Activated naive CD4-positive, alpha-beta T cell treated with anti-CD3 and anti-CD28 coated beads, Interleukin-2, amount 50 U/mL, for 72 hours (primary cell): Measurements from ENCODE around the gene DEAF1. TPM values are rescaled to one million over a fixed set of nuclear protein-coding genes. Genes with fewer than 3 reads are reported as not detected.
"Not testable (repeated sequence)": the region's sequence is repeated elsewhere in the genome, so short reads cannot be mapped to it uniquely, and the experiment has no call there.

ENCODE experiments used
- ATAC-seq, 2 donors: fragments of 150-1000 bp; cut with Tn5 transposase; 2 replicates each; pipeline ENCODE4 v1.10.0; 2021; ENCODE audit warnings: mild to moderate bottlenecking in 2 of 2, moderate library complexity in 2 of 2
- DNase-seq, 2 donors: peaks; one replicate each; pipeline ENCODE4 v3.0.0; 2021 to 2022; ENCODE audit warnings: low spot score in 2 of 2
- H3K27ac Mint-ChIP-seq, 2 donors: one replicate each; pipeline ENCODE4 v1.8.0; 2022; ENCODE audit warnings: mild to moderate bottlenecking in 2 of 2, mixed read lengths in 2 of 2
- H3K36me3 Mint-ChIP-seq, 2 donors: one replicate each; pipeline ENCODE4 v1.8.0; 2022; ENCODE audit warnings: mixed read lengths in 2 of 2
- H3K9me3 Mint-ChIP-seq, 2 donors: one replicate each; pipeline ENCODE4 v1.8.0; 2022; ENCODE audit warnings: mixed read lengths in 2 of 2
- total RNA-seq, 2 donors: library from RNA; stranded (reverse); gene quantifications; one replicate each; pipeline ENCODE4 v1.2.3, GENCODE V29; 2022

DEAF1 gene
- total RNA-seq, 2 donors from 2014 or later: 50.9 to 63.5 TPM

GRCh38 chr11:693415-693831 is 1.6 kb downstream of the DEAF1 start:
- no peak for ATAC-seq
- H3K27ac Mint-ChIP-seq: peak overlapping the region; percentile 81 to 95
- peaks cover 7 to 11% of the 10 kb centered on the region in 2 donors for H3K36me3 Mint-ChIP-seq

GRCh38 chr11:692824-693414 is 2.1 kb downstream of the DEAF1 start:
- no peak for DNase-seq
- peaks cover 7 to 12% of the 10 kb centered on the region in 2 donors for H3K36me3 Mint-ChIP-seq
- no peak for ATAC-seq

More at GRCh38 chr11:693415-693831, 1.6 kb downstream of the DEAF1 start:
- DNase-seq: no peak
- no peaks in the 10 kb centered on the region for H3K9me3 Mint-ChIP-seq

DNA sequence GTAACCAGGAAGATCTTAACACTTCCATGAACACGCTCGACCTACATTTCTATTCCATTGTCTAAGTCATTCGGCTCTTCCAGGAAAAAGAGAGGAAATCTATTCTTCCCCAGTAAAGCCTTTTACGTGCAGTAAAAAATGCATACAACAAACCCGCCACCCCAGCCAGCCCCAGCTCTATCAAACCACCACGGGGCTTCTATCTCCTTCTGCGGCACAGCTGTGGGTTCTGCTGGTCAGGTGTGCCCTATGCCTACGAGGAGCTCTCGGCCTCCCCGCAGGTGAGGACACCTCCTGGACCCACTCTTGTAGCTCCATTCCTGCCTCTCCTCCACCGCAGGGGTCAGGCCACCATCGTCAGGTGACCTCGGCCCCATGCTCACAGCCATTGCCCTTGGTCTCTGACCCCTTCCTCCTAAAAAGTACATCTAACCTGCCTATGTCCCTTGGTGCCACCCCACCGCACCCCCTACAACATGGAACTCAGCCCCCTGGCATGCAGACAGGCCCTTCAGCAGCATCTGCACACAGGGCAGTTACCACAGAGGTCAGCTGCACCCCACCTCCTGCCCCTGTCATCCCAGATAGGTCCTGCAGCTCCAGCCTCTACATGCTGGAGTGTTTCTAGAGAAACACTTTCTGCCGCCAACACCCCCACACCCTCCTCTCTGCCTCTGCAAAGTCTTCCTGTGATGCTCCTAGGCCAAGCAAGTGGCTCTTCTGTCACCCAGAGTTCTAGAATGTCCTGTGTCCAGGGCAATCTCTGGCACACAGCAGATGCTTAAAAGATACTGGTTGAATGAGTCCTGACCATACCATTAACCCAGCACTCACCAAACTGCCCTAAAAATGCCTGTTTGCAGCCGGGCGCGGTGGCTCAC is 3.1 kb downstream of the DEAF1 start:
- Mint-ChIP-seq H3K9me3 (no peaks in the 10 kb centered on the region), H3K27ac (no peak overlapping the region)

More at GRCh38 chr11:692824-693414, 2.1 kb downstream of the DEAF1 start:
- no peaks in the 10 kb centered on the region for H3K9me3 Mint-ChIP-seq
- peak overlapping the region; percentile 81 to 95 for H3K27ac Mint-ChIP-seq

DNA sequence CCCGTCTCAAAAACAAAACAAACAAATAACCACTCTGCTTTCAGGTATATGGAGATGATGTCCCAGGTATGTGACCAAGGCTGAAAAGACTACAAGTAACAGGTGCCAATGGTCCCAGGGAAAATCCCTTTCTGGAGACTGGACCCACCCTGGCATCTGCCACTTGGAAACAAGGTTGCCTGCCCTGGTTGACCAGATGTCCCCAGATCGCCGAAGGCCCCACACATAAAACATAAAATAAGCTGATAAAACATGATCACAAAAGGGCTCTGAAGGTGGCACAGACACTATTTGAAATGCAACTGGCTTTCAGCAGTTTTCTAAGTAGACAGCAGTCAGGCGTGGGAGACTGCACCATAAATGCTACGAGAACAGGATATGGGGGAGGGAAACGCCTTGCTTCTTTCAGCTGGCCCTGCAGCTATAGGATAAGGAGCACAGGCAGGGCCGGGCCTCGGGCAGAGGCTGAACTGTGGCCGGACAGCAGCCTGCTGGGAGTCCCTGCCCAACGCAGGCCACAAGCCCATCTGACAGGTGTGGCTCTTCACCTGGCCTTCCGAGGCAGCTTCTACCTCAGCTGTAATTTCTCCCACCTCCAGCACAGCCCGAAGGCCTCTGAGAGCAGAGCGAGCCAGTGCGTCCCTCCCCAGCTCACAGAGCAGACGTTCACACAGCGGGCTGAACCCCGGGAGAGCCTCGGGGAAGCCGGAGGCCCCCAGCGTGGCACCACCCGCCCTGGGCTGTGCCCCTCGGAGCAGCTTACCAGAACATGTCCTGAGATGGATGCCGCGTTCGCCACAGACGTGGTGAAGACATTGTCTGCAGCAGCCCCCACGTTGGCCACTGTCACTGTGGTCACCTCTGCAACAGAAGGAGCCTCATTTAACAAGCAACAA is 4.0 kb downstream of the DEAF1 start:
- Mint-ChIP-seq H3K36me3 (peaks cover 19 to 26% of the 10 kb centered on the region in 2 donors), H3K27ac (peak overlapping the region in 1 of 2 donors; percentile 73), H3K9me3 (no peaks in the 10 kb centered on the region)
- ATAC-seq (no peak), DNase-seq (no peak)

More for the DNA sequence above, 3.1 kb downstream of the DEAF1 start:
- no peak for DNase-seq
- peaks cover 15 to 22% of the 10 kb centered on the region in 2 donors for H3K36me3 Mint-ChIP-seq
- ATAC-seq: no peak

DNA sequence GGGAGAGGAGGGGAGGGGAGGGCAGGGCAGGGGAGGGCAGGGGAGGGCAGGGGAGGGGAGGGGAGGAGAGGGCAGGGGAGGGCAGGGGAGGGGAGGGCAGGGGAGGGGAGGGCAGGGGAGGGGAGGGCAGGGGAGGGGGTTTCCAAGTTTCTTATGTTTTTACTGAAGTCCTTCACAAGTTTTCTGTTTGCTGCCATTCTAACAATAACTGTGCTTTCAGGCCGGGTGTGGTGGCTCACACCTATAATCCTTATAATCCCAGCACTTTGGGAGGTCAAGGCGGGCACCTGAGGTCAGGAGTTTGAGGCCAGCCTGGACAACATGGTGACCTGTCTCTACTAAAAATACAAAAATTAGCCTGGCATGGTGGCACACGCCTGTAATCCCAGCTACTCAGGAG is 4.8 kb downstream of the DEAF1 start:
- DNase-seq, H3K9me3 Mint-ChIP-seq, ATAC-seq, H3K27ac Mint-ChIP-seq: not testable (repeated sequence)
- H3K36me3 Mint-ChIP-seq: peaks cover 19 to 26% of the 10 kb centered on the region in 2 donors

- ATAC-seq: no peak
- Mint-ChIP-seq H3K27ac (no peak overlapping the region), H3K9me3 (no peaks in the 10 kb centered on the region), H3K36me3 (peaks cover 21 to 28% of the 10 kb centered on the region in 2 donors)
- DNase-seq: no peak
Measured at GRCh38 chr11:689625-690024, 5.4 kb downstream of the DEAF1 start.

DNA sequence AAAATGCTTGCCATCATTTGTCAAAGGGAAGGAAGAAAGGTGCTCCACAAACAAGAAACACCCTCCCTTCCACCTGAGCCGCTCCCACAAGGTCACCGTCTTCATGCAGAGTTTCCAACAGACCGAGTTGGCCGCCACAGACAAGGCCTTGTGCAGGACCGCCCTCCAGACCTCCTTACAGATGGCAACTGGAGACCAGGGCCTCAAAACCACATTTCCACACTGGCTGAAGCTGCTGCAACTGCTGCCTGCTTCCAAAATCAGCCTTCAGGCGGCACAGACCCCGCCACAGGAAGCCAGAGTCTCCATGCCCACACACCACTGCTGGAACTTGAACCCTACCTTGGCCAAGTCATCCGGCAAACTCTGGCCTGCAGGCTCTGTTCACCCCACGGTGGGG is 6.3 kb downstream of the DEAF1 start:
- Mint-ChIP-seq H3K9me3 (no peaks in the 10 kb centered on the region), H3K27ac (no peak overlapping the region), H3K36me3 (peaks cover 28 to 35% of the 10 kb centered on the region in 2 donors)
- ATAC-seq (no peak), DNase-seq (no peak)

- Mint-ChIP-seq H3K9me3 (no peaks in the 10 kb centered on the region), H3K27ac (peak overlapping the region in 1 of 2 donors; percentile 61), H3K36me3 (peaks cover 30 to 34% of the 10 kb centered on the region in 2 donors)
- ATAC-seq (no peak), DNase-seq (no peak)
Measured at GRCh38 chr11:687751-688150, 7.3 kb downstream of the DEAF1 start.

DNA sequence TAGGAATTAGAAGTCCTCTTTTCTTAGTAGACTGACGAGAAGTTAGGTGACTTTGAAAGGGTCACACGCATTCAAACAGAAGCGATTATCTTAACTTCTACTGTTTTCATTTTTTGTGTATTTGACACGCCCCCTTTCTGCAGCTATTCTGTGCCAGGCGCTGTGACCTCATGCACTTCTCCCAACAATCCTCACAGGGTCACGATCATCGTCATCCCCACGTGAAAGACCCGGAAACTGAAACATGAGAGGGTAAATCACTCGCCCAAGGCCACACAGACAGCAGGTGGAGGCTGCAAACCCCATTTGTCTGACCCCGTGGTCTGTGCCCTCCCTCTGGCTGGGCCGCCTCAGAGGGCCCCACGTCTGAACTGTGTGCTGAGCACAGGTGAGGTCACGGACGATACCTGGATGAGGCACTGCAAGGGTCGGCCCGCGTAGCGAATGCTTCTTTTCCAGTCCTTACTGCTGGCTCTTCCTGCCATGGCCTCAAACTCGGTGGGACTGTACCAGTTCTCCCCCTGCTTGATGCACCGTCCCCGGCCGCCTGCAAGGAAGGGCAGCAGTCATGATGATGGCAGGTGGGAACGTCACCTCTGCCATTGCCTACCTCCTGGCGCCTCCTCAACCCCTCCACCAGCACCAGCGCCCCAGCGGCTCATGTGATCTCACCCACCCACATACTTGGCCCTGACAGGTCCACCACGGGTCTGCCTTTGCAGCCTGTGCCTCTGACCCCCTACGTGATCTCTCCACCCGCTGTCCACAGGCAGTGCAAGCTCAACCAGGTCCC is 8.4 kb downstream of the DEAF1 start:
- DNase-seq (no peak), ATAC-seq (no peak)
- Mint-ChIP-seq H3K9me3 (no peaks in the 10 kb centered on the region), H3K36me3 (peaks cover 34 to 40% of the 10 kb centered on the region in 2 donors), H3K27ac (peak overlapping the region in 1 of 2 donors; percentile 76)

DNA sequence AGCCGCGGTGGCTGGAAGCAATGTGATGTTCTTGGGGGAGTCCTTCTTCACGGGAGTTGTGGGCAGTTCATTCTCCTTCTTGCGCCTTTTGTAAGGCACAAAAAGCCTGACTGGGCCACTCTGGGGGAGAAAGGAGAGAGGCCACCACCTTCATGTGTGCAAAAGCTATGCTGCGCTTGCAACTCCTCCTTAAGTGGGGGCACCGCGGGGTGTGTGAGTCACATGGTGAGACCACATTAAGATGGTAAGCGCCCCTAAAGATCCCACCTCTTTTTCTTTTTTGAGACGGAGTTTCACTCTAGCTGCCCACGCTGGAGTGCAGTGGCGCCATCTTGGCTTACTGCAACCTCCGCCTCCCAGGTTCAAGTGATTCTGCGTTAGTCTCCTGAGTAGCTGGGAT is 14.1 kb downstream of the DEAF1 start:
- peaks cover 26 to 35% of the 10 kb centered on the region in 2 donors for H3K36me3 Mint-ChIP-seq
- peak overlapping the region in 1 of 2 donors; percentile 57 for H3K27ac Mint-ChIP-seq
- no peaks in the 10 kb centered on the region for H3K9me3 Mint-ChIP-seq
- ATAC-seq (no peak), DNase-seq (no peak)

DNA sequence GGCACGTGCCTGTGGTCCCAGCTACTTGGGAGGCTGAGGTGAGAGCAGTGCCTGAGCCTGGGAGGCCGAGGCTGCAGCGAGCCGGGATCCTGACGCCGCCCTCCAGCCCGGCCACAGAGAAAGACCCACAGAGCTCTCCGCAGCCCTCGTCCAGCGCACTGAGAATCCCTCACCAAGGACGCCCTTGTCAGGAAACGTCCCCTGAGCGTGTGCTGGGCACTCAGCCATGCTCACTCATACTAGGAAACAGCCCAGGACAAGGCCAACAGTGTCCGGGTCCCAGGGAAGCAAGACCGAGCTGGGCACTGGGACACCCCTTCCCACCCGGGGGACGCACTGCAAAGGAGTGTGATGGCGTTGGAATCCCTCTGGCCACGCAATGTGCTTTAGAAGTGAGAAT is 14.5 kb downstream of the DEAF1 start:
- Mint-ChIP-seq H3K9me3 (no peaks in the 10 kb centered on the region), H3K36me3 (peaks cover 26 to 35% of the 10 kb centered on the region in 2 donors)

DNA sequence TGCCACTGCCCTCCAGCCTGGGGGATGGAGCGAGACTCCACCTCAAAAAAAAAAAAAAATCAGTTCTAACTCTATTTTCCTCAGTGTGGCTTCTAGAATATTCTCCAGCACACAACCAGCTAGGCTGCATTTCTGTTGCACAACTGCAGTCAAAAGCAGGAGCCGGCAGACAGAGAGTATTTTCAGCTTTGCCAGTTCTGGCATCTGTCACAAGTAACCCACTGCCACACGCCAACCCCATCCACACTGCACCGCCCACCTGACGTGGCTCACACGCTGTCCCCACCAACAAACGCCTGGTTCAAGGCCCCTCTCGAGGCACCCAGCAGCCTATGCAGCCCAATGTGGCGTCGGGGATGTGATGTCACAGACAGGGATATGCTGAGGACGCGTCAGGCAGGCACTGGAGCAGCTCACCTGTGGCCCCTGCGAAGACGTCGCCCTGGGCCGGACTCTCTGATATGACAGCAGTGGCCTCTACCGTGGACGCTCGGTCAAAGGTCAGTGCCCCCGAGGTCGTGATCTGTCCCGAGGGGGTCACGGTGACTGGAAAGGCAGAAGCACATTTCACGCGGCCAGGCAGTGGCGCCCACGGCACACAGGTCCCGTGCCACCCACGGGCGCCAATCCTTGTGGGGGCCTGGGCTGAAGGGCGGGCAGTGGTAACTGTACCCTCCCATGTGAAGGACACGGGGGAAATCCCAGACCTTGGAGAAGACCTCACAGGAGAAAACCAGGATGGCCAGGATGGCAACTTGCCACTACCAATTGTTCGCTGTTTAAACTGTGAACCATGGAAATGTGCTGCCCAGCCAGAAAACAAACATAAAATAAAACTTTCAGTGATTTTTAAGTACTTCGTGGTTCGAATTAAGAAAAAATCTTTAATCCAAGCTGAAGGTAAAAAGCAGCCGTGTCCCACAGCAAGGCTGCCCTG is 15.5 kb downstream of the DEAF1 start:
- H3K27ac Mint-ChIP-seq: no peak overlapping the region
- peaks cover 23 to 33% of the 10 kb centered on the region in 2 donors for H3K36me3 Mint-ChIP-seq

More for the DNA sequence above, 14.5 kb downstream of the DEAF1 start:
- H3K27ac Mint-ChIP-seq: peak overlapping the region in 1 of 2 donors; percentile 57
- ATAC-seq: no peak
- DNase-seq: no peak

DNA sequence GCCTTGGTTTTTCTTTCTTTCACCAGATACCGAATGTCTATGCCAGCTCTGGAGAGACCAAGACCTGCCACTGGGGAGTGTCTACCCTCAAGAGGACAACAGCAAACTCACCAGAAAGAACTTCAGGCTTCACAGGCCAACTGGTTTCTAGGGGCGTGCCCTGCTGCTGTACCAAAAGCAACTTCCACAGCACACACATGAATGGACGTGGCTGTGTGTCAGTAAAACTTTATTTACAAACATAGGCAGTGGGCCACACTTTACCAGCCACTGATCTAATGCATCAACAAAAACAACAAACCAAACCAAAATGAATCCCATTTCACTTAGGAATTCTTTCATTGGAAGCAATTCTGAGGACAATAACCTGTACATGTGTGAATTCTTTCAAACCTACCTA is 16.7 kb downstream of the DEAF1 start:
- no peak for ATAC-seq
- no peak for DNase-seq
- peak overlapping the region in 1 of 2 donors; percentile 2 for H3K27ac Mint-ChIP-seq
- peaks cover 10 to 20% of the 10 kb centered on the region in 2 donors for H3K36me3 Mint-ChIP-seq
- H3K9me3 Mint-ChIP-seq: no peaks in the 10 kb centered on the region

More for the DNA sequence above, 15.5 kb downstream of the DEAF1 start:
- DNase-seq (no peak), ATAC-seq (no peak)
- H3K9me3 Mint-ChIP-seq: no peaks in the 10 kb centered on the region

DNA sequence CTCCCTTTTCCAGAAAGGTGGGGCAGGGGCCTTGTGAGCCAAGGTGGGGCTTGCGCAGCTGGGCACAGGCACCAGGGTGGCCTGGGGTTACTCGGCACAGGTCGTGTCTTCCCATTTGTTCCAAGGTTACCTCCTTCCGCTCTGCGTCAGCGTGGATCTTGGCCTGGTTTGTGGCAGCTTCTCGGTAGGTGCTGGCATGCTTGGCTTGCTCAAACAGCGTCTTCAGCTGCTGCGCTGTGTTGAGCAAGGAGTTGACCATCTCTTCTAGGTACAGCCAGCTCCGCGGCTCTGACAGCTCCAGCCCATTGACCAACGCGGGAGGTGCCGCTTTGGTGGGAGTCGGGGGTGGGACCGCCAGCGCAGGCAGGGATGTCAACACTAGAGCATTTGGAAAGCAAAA is 20.6 kb downstream of the DEAF1 start:
- no peak for DNase-seq
- Mint-ChIP-seq H3K36me3 (peaks cover 10 to 12% of the 10 kb centered on the region in 2 donors), H3K9me3 (no peaks in the 10 kb centered on the region), H3K27ac (no peak overlapping the region)
- no peak for ATAC-seq

DNA sequence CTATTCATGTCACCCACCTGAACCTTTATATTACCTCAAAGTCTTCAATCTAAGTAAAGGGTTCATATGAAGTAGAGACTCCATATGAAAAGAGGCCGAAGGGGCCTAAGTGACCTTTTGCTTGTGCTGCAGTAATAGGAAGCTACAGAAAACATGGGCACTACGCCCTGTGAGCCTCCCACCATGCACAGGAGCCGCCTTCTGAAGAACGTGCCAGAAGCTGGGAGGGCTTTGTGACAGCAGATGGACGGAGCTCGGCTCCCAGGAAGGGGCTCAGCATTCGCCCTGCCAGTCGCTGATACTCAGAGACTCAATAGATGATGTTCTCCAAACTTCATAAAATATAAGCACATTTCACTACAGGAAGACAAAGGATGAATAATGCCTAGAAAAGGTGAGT is 21.2 kb downstream of the DEAF1 start:
- Mint-ChIP-seq H3K36me3 (peaks cover 10 to 12% of the 10 kb centered on the region in 2 donors), H3K27ac (no peak overlapping the region), H3K9me3 (no peaks in the 10 kb centered on the region)
- DNase-seq: no peak
- no peak for ATAC-seq
